Measurements from ENCODE around the gene METTL1. TPM values are rescaled to one million over a fixed set of nuclear protein-coding genes. Genes with fewer than 3 reads are reported as not detected.

Gene METTL1
- total and polyA plus RNA-seq, 4 donors, result 4.1 to 17.6 (median 12.1) TPM

- Histone ChIP-seq H3K27me3 (ENCODE audit: control insufficient read depth, insufficient read depth, low read length) (peaks cover 48% of the 10 kb centered on the region), H3K9me3 (ENCODE audit: control insufficient read depth, insufficient read depth, low read length) (no peaks in the 10 kb centered on the region), H3K4me1 (ENCODE audit: control insufficient read depth, insufficient read depth, low read length) (peaks cover 49% of the 10 kb centered on the region), H3K27ac (ENCODE audit: low read depth, low read length) (no peak overlapping the region), H3K4me3 (ENCODE audit: low read depth, low read length) (no peak overlapping the region), H3K36me3 (ENCODE audit: control insufficient read depth, insufficient read depth, low read length) (peaks cover 5% of the 10 kb centered on the region)
- WGBS (ENCODE audit: insufficient coverage), result no CpG with 5 or more reads among the region's 1 CpG
- no peak for DNase-seq (ENCODE audit: low read depth in 4 of 6, low spot score in 6 of 6)
Observed at GRCh38 chr12:57741413-57741789, 30.5 kb downstream of the METTL1 start.

GRCh38 chr12:57740656-57741412 lies 31.1 kb downstream of the METTL1 start:
- peak in 1 of 6 donors; percentile 69 for DNase-seq (ENCODE audit: low read depth in 4 of 6, low spot score in 6 of 6)
- peaks cover 54% of the 10 kb centered on the region for H3K4me1 ChIP-seq (ENCODE audit: control insufficient read depth, insufficient read depth, low read length)
- no peak overlapping the region for H3K4me3 ChIP-seq (ENCODE audit: low read depth, low read length)
- H3K9me3 ChIP-seq (ENCODE audit: control insufficient read depth, insufficient read depth, low read length), result no peaks in the 10 kb centered on the region
- H3K27ac ChIP-seq (ENCODE audit: low read depth, low read length), result no peak overlapping the region
- H3K36me3 ChIP-seq (ENCODE audit: control insufficient read depth, insufficient read depth, low read length), result peaks cover 5% of the 10 kb centered on the region
- peaks cover 53% of the 10 kb centered on the region for H3K27me3 ChIP-seq (ENCODE audit: control insufficient read depth, insufficient read depth, low read length)
- WGBS (ENCODE audit: insufficient coverage), result 62% methylated on average over 4 of the region's 5 CpGs

GRCh38 chr12:57739914-57740538 lies 31.9 kb downstream of the METTL1 start:
- H3K36me3 ChIP-seq (ENCODE audit: control insufficient read depth, insufficient read depth, low read length), result peaks cover 5% of the 10 kb centered on the region
- H3K9me3 ChIP-seq (ENCODE audit: control insufficient read depth, insufficient read depth, low read length), result no peaks in the 10 kb centered on the region
- H3K4me1 ChIP-seq (ENCODE audit: control insufficient read depth, insufficient read depth, low read length), result peaks cover 54% of the 10 kb centered on the region
- DNase-seq (ENCODE audit: low read depth in 4 of 6, low spot score in 6 of 6), result no peak
- H3K4me3 ChIP-seq (ENCODE audit: low read depth, low read length), result no peak overlapping the region
- WGBS (ENCODE audit: insufficient coverage), result 28% methylated on average over 2 of the region's 10 CpGs
- peaks cover 61% of the 10 kb centered on the region for H3K27me3 ChIP-seq (ENCODE audit: control insufficient read depth, insufficient read depth, low read length)
- no peak overlapping the region for H3K27ac ChIP-seq (ENCODE audit: low read depth, low read length)

GRCh38 chr12:57739387-57739786 lies 32.5 kb downstream of the METTL1 start:
- Histone ChIP-seq H3K9me3 (ENCODE audit: control insufficient read depth, insufficient read depth, low read length) (no peaks in the 10 kb centered on the region), H3K27me3 (ENCODE audit: control insufficient read depth, insufficient read depth, low read length) (peaks cover 67% of the 10 kb centered on the region), H3K27ac (ENCODE audit: low read depth, low read length) (no peak overlapping the region), H3K36me3 (ENCODE audit: control insufficient read depth, insufficient read depth, low read length) (peaks cover 7% of the 10 kb centered on the region), H3K4me1 (ENCODE audit: control insufficient read depth, insufficient read depth, low read length) (peaks cover 51% of the 10 kb centered on the region), H3K4me3 (ENCODE audit: low read depth, low read length) (peak overlapping the region; percentile 48)
- peak in 1 of 6 donors; percentile 42 for DNase-seq (ENCODE audit: low read depth in 4 of 6, low spot score in 6 of 6)
- WGBS (ENCODE audit: insufficient coverage), result 6% methylated on average over 3 of the region's 7 CpGs

- Histone ChIP-seq H3K4me3 (ENCODE audit: low read depth, low read length) (peak within 1 kb of the TSS; percentile 48), H3K4me1 (ENCODE audit: control insufficient read depth, insufficient read depth, low read length) (peaks cover 47% of the 10 kb centered on the region), H3K36me3 (ENCODE audit: control insufficient read depth, insufficient read depth, low read length) (peaks cover 13% of the 10 kb centered on the region), H3K9me3 (ENCODE audit: control insufficient read depth, insufficient read depth, low read length) (no peaks in the 10 kb centered on the region), H3K27me3 (ENCODE audit: control insufficient read depth, insufficient read depth, low read length) (peaks cover 73% of the 10 kb centered on the region), H3K27ac (ENCODE audit: low read depth, low read length) (no peak within 1 kb of the TSS)
- DNase-seq (ENCODE audit: low read depth in 4 of 6, low spot score in 6 of 6), result peak in 4 of 6 donors; percentile 77 to 96 (median 88)
- WGBS (ENCODE audit: insufficient coverage), result 0% methylated on average over 16 of the region's 36 CpGs
Observed at GRCh38 chr12:57738661-57739237, 33.2 kb downstream of the METTL1 start, which contains the start of gene AGAP2. AGAP2 (minus strand) TSS chr12:57738742; CDS start chr12:57738246, 496 bp downstream.

- Histone ChIP-seq H3K9me3 (ENCODE audit: control insufficient read depth, insufficient read depth, low read length) (no peaks in the 10 kb centered on the region), H3K27me3 (ENCODE audit: control insufficient read depth, insufficient read depth, low read length) (peaks cover 82% of the 10 kb centered on the region), H3K4me1 (ENCODE audit: control insufficient read depth, insufficient read depth, low read length) (peaks cover 47% of the 10 kb centered on the region), H3K27ac (ENCODE audit: low read depth, low read length) (no peak overlapping the region), H3K36me3 (ENCODE audit: control insufficient read depth, insufficient read depth, low read length) (peaks cover 22% of the 10 kb centered on the region), H3K4me3 (ENCODE audit: low read depth, low read length) (peak overlapping the region; percentile 48)
- WGBS (ENCODE audit: insufficient coverage), result 2% methylated on average over 95 of the region's 110 CpGs
- DNase-seq (ENCODE audit: low read depth in 4 of 6, low spot score in 6 of 6), result peak in 2 of 6 donors; percentile 76 to 80
Observed at GRCh38 chr12:57737467-57738460, 34.1 kb downstream of the METTL1 start.

- Histone ChIP-seq H3K4me1 (ENCODE audit: control insufficient read depth, insufficient read depth, low read length) (peaks cover 47% of the 10 kb centered on the region), H3K27me3 (ENCODE audit: control insufficient read depth, insufficient read depth, low read length) (peaks cover 83% of the 10 kb centered on the region)
- peak in 1 of 6 donors; percentile 21 for DNase-seq (ENCODE audit: low read depth in 4 of 6, low spot score in 6 of 6)
Observed at GRCh38 chr12:57736741-57737466, 35.0 kb downstream of the METTL1 start.

GRCh38 chr12:57735952-57736740 lies 35.8 kb downstream of the METTL1 start:
- 4% methylated on average over 33 of the region's 49 CpGs for WGBS (ENCODE audit: insufficient coverage)
- H3K27me3 ChIP-seq (ENCODE audit: control insufficient read depth, insufficient read depth, low read length), result peaks cover 80% of the 10 kb centered on the region
- peaks cover 47% of the 10 kb centered on the region for H3K4me1 ChIP-seq (ENCODE audit: control insufficient read depth, insufficient read depth, low read length)
- peak in 2 of 6 donors; percentile 67 to 68 for DNase-seq (ENCODE audit: low read depth in 4 of 6, low spot score in 6 of 6)
- H3K4me3 ChIP-seq (ENCODE audit: low read depth, low read length), result peak overlapping the region; percentile 11
- H3K27ac ChIP-seq (ENCODE audit: low read depth, low read length), result no peak overlapping the region
- no peaks in the 10 kb centered on the region for H3K9me3 ChIP-seq (ENCODE audit: control insufficient read depth, insufficient read depth, low read length)
- peaks cover 35% of the 10 kb centered on the region for H3K36me3 ChIP-seq (ENCODE audit: control insufficient read depth, insufficient read depth, low read length)

More at GRCh38 chr12:57736741-57737466, 35.0 kb downstream of the METTL1 start:
- no peak overlapping the region for H3K27ac ChIP-seq (ENCODE audit: low read depth, low read length)
- no peaks in the 10 kb centered on the region for H3K9me3 ChIP-seq (ENCODE audit: control insufficient read depth, insufficient read depth, low read length)
- peak overlapping the region; percentile 13 for H3K4me3 ChIP-seq (ENCODE audit: low read depth, low read length)
- 6% methylated on average over 31 of the region's 31 CpGs for WGBS (ENCODE audit: insufficient coverage)
- peaks cover 28% of the 10 kb centered on the region for H3K36me3 ChIP-seq (ENCODE audit: control insufficient read depth, insufficient read depth, low read length)
